Spleen (tissue), 11 donors: Measurements from ENCODE around the gene ST3GAL2. TPM values are rescaled to one million over a fixed set of nuclear protein-coding genes. Genes with fewer than 3 reads are reported as not detected.

Source experiments
- DNase-seq: peaks from one replicate; pipeline ENCODE4 v3.0.0-alpha.2; 2020
- H3K27ac ChIP-seq, 8 donors: fragments of 200-600 bp; sonication (generic) in 7 of 8; 1 replicate in 4 of 8; 2 replicates in 4 of 8; pipeline versions ENCODE4 v1.5.0 to v1.8.0; 2016 to 2021; ENCODE audit warnings: inconsistent platforms in 4 of 8, mild to moderate bottlenecking in 4 of 8, moderate library complexity in 1 of 8
- H3K27me3 ChIP-seq, 7 donors: fragments of 200-600 bp; sonication (generic) in 6 of 7; replicated peaks in 1 of 7; 1 replicate in 4 of 7; 2 replicates in 3 of 7; pipeline versions ENCODE4 v1.5.0 to v1.8.0; 2016 to 2021; ENCODE audit warnings: inconsistent platforms in 3 of 7, mild to moderate bottlenecking in 1 of 7
- H3K36me3 ChIP-seq, 6 donors: fragments of 200-600 bp; sonication (generic) in 5 of 6; 1 replicate in 4 of 6; 2 replicates in 2 of 6; pipeline versions ENCODE4 v1.5.0 to v1.8.0; 2016 to 2021; ENCODE audit warnings: inconsistent platforms in 2 of 6
- H3K4me1 ChIP-seq, 6 donors: fragments of 200-600 bp; sonication (generic) in 5 of 6; 1 replicate in 3 of 6; 2 replicates in 3 of 6; pipeline versions ENCODE4 v1.5.0 to v1.8.0; 2016 to 2021; ENCODE audit warnings: inconsistent platforms in 3 of 6
- H3K4me3 ChIP-seq, 8 donors: fragments of 200-600 bp; sonication (generic) in 7 of 8; 1 replicate in 4 of 8; 2 replicates in 4 of 8; pipeline versions ENCODE4 v1.5.0 to v1.8.0; 2016 to 2021; ENCODE audit warnings: inconsistent platforms in 4 of 8, mild to moderate bottlenecking in 4 of 8, moderate library complexity in 2 of 8
- H3K9me3 ChIP-seq, 8 donors: fragments of 200-600 bp; sonication (generic) in 7 of 8; 1 replicate in 4 of 8; 2 replicates in 4 of 8; pipeline versions ENCODE4 v1.5.0 to v1.8.0; 2016 to 2021; ENCODE audit warnings: inconsistent platforms in 4 of 8
- CTCF ChIP-seq, 11 experiments: fragments of 200-600 bp in 7 of 11; fragments of 450-650 bp in 4 of 11; sonication (generic) in 4 of 11; IDR thresholded peaks in 8 of 11; conservative IDR thresholded peaks in 3 of 11; 1 replicate in 7 of 11; 2 replicates in 4 of 11; pipeline versions ENCODE4 v1.4.0 to v1.8.0; 2016 to 2021; ENCODE audit warnings: antibody characterized with exemption in 11 of 11, inconsistent platforms in 4 of 11, mild to moderate bottlenecking in 1 of 11
- POLR2A ChIP-seq, 3 donors: fragments of 450-650 bp; IDR thresholded peaks; one replicate each; pipeline ENCODE4 v1.5.1; 2017; ENCODE audit warnings: antibody characterized with exemption in 3 of 3, mild to moderate bottlenecking in 1 of 3
- POLR2AphosphoS5 ChIP-seq, 3 donors: sonication (generic); formaldehyde crosslinking; IDR thresholded peaks; one replicate each; pipeline ENCODE4 v1.5.1; 2017; ENCODE audit warnings: antibody characterized with exemption in 3 of 3
- WGBS, 5 donors: extraction: QIAGEN DNeasy Blood & Tissue Kit in 3 of 5; methylation state at CpG; one replicate each; pipeline versions ENCODE4 v1.1.5 to v1.1.7; 2013 to 2018; 5-methylcytosine and 5-hydroxymethylcytosine counted together
- intact Hi-C: fragments of 100-400 bp; cut with DNase I; formaldehyde crosslinking; loops from one replicate; pipeline ENCODE4 v1.15.0; 2023; ENCODE audit warnings: low total_unique reads
- polyA plus RNA-seq, 3 donors: library from polyadenylated mRNA; stranded (reverse); fragments of 200-250 nt; gene quantifications; one replicate each; pipeline ENCODE4 v1.2.1, GENCODE V29; 2013
- total RNA-seq, 7 donors: library from RNA; depleted of rRNA in 3 of 7; stranded (reverse); fragments of >200 nt in 3 of 7; fragmentation: NEBNext Ultra II Directional in 4 of 7; extraction: Animal tissue kit (Norgen Biotek cat#: 25700) in 4 of 7; gene quantifications; one replicate each; pipeline versions ENCODE4 v1.1.0 to v1.2.1, GENCODE V29; 2016 to 2021
- donor health status: healthy with polysubstance abuse.
- donor health status: DM: no; HTN: no; CAD: no; lungs with moderate emphysema.
- donor health status: DM: no; HTN: no; CAD: no.
- donor health status: Bipolar disorder and iron deficiency.
- donor health status: healthy.
- donor health status: DM: no; HTN: no; CAD: no.
- donor health status: DM: yes; HTN: yes; CAD: no.

ST3GAL2 gene
- total and polyA plus RNA-seq, 10 donors: 5.2 to 66.9 (median 43.7) TPM

- H3K4me1 ChIP-seq: peaks cover 0 to 9% (median 6%) of the 10 kb centered on the region in 6 donors
- intact Hi-C loops: no loop called here
- H3K27me3 ChIP-seq: no peaks in the 10 kb centered on the region
- no peaks in the 10 kb centered on the region for H3K36me3 ChIP-seq
- H3K27ac ChIP-seq: no peak overlapping the region
- no peak for DNase-seq
- no peak overlapping the region for H3K4me3 ChIP-seq
- no peaks in the 10 kb centered on the region for H3K9me3 ChIP-seq
- WGBS, 5 donors: 86 to 95% (median 90%) methylated on average over 4 of the region's 4 CpGs
- no peak for TF ChIP-seq POLR2A (IDR thresholded peaks at IDR 0.05)
- TF ChIP-seq CTCF (IDR thresholded peaks at IDR 0.05 in 8 of 11, conservative IDR thresholded peaks at IDR 0.05 in 3 of 11): no peak
- TF ChIP-seq POLR2AphosphoS5 (IDR thresholded peaks at IDR 0.05): no peak
Observed at GRCh38 chr16:70444249-70445063, 5.6 kb upstream of the ST3GAL2 start.

- Histone ChIP-seq H3K27me3 (no peaks in the 10 kb centered on the region), H3K4me3 (no peak overlapping the region), H3K36me3 (no peaks in the 10 kb centered on the region), H3K27ac (no peak overlapping the region), H3K4me1 (peaks cover 8 to 24% (median 18%) of the 10 kb centered on the region in 6 donors), H3K9me3 (no peaks in the 10 kb centered on the region)
- TF ChIP-seq POLR2A (IDR thresholded peaks at IDR 0.05): no peak
- DNase-seq: no peak
- intact Hi-C loops: no loop called here
- 92 to 99% (median 94%) methylated on average over 7 of the region's 7 CpGs for WGBS, 5 donors
Observed at GRCh38 chr16:70442344-70442743, 3.4 kb upstream of the ST3GAL2 start.

- DNase-seq: no peak
- H3K27me3 ChIP-seq: no peaks in the 10 kb centered on the region
- H3K36me3 ChIP-seq: no peaks in the 10 kb centered on the region
- H3K9me3 ChIP-seq: no peaks in the 10 kb centered on the region
- intact Hi-C loops: no loop called here
- 89 to 95% (median 92%) methylated on average over 8 of the region's 8 CpGs for WGBS, 5 donors
- H3K4me3 ChIP-seq: no peak overlapping the region
- TF ChIP-seq POLR2A (IDR thresholded peaks at IDR 0.05) (no peak), CTCF (IDR thresholded peaks at IDR 0.05 in 8 of 11, conservative IDR thresholded peaks at IDR 0.05 in 3 of 11) (no peak), POLR2AphosphoS5 (IDR thresholded peaks at IDR 0.05) (no peak)
- no peak overlapping the region for H3K27ac ChIP-seq
- H3K4me1 ChIP-seq: peaks cover 12 to 32% (median 27%) of the 10 kb centered on the region in 6 donors
Observed at GRCh38 chr16:70441406-70441990, 2.6 kb upstream of the ST3GAL2 start.

GRCh38 chr16:70440009-70440692 is 1.3 kb upstream of the ST3GAL2 start:
- Histone ChIP-seq H3K4me3 (peak overlapping the region in 5 of 8 donors; percentile 71 to 94 (median 82)), H3K9me3 (no peaks in the 10 kb centered on the region), H3K4me1 (peaks cover 15 to 46% (median 36%) of the 10 kb centered on the region in 6 donors), H3K27ac (peak overlapping the region in 4 of 8 donors; percentile 78 to 92 (median 90)), H3K27me3 (no peaks in the 10 kb centered on the region), H3K36me3 (peaks cover 0 to 3% (median 0%) of the 10 kb centered on the region in 6 donors)
- TF ChIP-seq POLR2A (IDR thresholded peaks at IDR 0.05) (no peak), POLR2AphosphoS5 (IDR thresholded peaks at IDR 0.05) (no peak), CTCF (IDR thresholded peaks at IDR 0.05 in 8 of 11, conservative IDR thresholded peaks at IDR 0.05 in 3 of 11) (no peak)
- intact Hi-C loops: no loop called here
- WGBS, 5 donors: 70 to 79% (median 75%) methylated on average over 11 of the region's 11 CpGs
- no peak for DNase-seq
